Measurements from ENCODE around the gene BAAT. TPM values are rescaled to one million over a fixed set of nuclear protein-coding genes. Genes with fewer than 3 reads are reported as not detected.
"Not testable (repeated sequence)": the region's sequence is repeated elsewhere in the genome, so short reads cannot be mapped to it uniquely, and the experiment has no call there.

The BAAT gene
- total and polyA plus RNA-seq, 8 donors = 0.55 TPM; not detected in 7

DNA sequence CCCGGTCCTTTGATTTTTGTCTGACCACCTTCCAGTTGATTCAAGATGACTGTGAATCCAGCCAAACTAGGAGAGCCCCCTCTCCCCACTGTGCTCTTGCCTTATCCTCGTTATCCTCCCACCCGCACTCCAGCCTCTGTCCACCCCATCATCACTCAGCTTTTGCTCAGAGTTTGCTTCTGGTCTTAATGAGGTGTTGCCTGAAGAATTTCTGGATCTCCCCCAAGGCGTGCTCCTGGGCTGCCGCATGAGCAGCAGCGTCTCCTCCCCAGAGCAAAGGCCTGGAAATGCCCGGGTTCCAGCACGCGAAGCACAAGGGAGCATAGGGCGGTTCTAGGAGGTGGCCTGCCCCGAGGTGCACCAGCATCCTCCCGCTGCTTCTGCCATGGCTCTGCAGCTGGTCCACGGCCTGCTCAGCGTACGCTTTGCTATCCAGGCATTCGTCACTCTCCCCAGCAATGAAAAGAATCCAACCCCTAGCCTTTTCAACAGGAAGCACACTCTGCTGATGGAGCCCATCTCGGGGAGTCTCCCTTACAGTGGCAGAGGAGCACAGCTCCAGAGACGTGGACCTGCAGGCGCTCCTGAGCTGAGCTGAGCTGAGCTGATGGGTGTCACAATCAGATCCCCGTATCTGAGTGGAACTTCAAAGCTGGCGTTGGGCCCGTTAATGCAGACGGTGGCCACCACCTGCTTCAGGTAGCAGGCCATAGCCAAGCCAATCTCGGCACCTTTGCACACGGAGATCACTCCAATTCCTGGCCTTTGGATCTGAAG is 50.7 kb downstream of the BAAT start:
- no peaks in the 10 kb centered on the region for H3K36me3 ChIP-seq
- intact Hi-C loops (cut with DNase I; ENCODE audit: low total_unique reads) = no loop called here
- no peak overlapping the region for H3K4me3 ChIP-seq
- no peak for DNase-seq
- no peaks in the 10 kb centered on the region for H3K9me3 ChIP-seq
- TF ChIP-seq EP300 (IDR thresholded peaks at IDR 0.05) (no peak), POLR2A (IDR thresholded peaks at IDR 0.05) (no peak), POLR2AphosphoS5 (IDR thresholded peaks at IDR 0.05) (no peak)
- TF ChIP-seq, protein P1, sequence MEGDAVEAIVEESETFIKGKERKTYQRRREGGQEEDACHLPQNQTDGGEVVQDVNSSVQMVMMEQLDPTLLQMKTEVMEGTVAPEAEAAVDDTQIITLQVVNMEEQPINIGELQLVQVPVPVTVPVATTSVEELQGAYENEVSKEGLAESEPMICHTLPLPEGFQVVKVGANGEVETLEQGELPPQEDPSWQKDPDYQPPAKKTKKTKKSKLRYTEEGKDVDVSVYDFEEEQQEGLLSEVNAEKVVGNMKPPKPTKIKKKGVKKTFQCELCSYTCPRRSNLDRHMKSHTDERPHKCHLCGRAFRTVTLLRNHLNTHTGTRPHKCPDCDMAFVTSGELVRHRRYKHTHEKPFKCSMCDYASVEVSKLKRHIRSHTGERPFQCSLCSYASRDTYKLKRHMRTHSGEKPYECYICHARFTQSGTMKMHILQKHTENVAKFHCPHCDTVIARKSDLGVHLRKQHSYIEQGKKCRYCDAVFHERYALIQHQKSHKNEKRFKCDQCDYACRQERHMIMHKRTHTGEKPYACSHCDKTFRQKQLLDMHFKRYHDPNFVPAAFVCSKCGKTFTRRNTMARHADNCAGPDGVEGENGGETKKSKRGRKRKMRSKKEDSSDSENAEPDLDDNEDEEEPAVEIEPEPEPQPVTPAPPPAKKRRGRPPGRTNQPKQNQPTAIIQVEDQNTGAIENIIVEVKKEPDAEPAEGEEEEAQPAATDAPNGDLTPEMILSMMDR (IDR thresholded peaks at IDR 0.05) = no peak
- 89 to 93% (median 92%) methylated on average over 19 to 25 of the region's 25 CpGs for WGBS, 5 donors
- H3K27ac ChIP-seq = no peak overlapping the region
- no peaks in the 10 kb centered on the region for H3K4me1 ChIP-seq
- no peaks in the 10 kb centered on the region for H3K27me3 ChIP-seq

DNA sequence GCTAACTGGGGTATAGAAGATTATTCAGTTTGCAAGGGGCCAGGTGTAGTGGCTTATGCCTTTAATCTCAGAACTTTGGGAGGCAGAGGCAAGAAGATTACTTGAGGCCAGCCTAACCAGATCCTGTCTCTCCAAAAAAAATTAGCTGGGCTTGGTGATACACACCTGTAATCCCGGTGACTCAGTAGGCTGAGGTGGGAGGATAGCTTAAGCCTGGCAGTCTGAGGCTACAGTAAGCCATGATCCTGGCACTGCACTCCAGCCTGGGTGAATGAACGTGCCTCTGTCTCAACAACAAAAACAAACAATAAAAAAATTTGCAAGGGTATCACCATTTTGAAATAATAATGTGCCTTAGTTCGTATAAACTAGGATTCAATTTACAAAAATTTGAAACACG is 51.3 kb downstream of the BAAT start:
- H3K9me3 ChIP-seq = no peaks in the 10 kb centered on the region
- no peak for DNase-seq
- TF ChIP-seq EP300 (IDR thresholded peaks at IDR 0.05) = no peak
- TF ChIP-seq POLR2AphosphoS5 (IDR thresholded peaks at IDR 0.05) = no peak
- TF ChIP-seq, protein P1 (IDR thresholded peaks at IDR 0.05) = no peak
- TF ChIP-seq POLR2A (IDR thresholded peaks at IDR 0.05) = no peak
- H3K27ac ChIP-seq = no peak overlapping the region
- intact Hi-C loops (cut with DNase I; ENCODE audit: low total_unique reads) = no loop called here
- WGBS, 5 donors = 72 to 84% (median 79%) methylated on average over 4 of the region's 4 CpGs
- H3K36me3 ChIP-seq = no peaks in the 10 kb centered on the region
- H3K4me3 ChIP-seq = no peak overlapping the region
- no peaks in the 10 kb centered on the region for H3K4me1 ChIP-seq
- H3K27me3 ChIP-seq = no peaks in the 10 kb centered on the region

DNA sequence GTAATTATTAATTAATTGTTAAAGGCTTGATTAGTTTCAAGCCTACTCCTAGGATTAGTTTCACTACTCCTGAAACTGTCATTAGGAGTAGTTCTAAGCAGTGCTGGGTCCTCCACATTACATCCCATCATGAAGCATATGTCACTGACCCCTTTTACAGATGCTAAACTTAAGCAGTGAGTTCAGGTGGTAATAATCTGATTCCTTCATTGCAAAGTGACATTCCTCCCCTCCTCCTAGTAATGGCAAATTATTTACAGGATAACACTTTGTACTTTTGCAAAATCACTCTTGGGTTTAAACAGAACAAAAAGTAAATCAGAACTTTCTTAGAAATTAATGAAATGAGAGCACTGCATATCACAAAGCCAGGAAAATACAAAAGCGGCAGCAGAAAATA is 52.4 kb downstream of the BAAT start:
- H3K9me3 ChIP-seq = peaks cover 0 to 10% (median 3%) of the 10 kb centered on the region in 4 donors
- no peaks in the 10 kb centered on the region for H3K4me1 ChIP-seq
- no peak for DNase-seq
- H3K4me3 ChIP-seq = no peak overlapping the region
- intact Hi-C loops (cut with DNase I; ENCODE audit: low total_unique reads) = no loop called here
- H3K36me3 ChIP-seq = no peaks in the 10 kb centered on the region
- 92 to 98% (median 96%) methylated on average over 1 of the region's 1 CpG for WGBS, 5 donors
- no peak overlapping the region for H3K27ac ChIP-seq
- TF ChIP-seq EP300 (IDR thresholded peaks at IDR 0.05) (no peak), POLR2A (IDR thresholded peaks at IDR 0.05) (no peak), POLR2AphosphoS5 (IDR thresholded peaks at IDR 0.05) (no peak)
- TF ChIP-seq, protein P1 (IDR thresholded peaks at IDR 0.05) = no peak
- H3K27me3 ChIP-seq = no peaks in the 10 kb centered on the region

DNA sequence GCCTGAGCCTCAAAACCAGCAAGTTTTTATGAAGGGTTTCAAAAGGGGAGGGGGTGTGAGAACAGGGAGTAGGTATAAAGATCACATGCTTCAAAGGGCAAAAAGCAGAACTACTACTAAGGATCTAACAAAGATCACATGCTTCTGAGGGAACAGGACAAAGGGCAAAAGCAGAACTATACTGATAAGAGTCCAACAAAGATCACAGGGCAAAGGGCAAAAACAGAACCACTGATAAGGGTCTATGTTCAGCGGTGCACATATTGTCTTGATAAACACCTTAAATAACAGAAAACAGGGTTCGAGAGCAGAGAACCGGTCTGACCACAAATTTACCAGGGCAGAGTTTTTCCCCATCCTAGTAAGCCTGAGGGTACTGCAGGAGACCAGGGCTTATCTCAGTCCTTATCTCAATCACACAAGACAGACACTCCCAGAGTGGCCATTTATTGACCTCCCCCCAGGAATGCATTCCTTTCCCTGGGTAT is 57.3 kb downstream of the BAAT start:
- TF ChIP-seq POLR2AphosphoS5 (IDR thresholded peaks at IDR 0.05) = peak in 1 of 3 donors; percentile 11
- H3K9me3 ChIP-seq; H3K4me3 ChIP-seq; intact Hi-C loops (cut with DNase I; ENCODE audit: low total_unique reads); DNase-seq; H3K36me3 ChIP-seq; H3K4me1 ChIP-seq; H3K27ac ChIP-seq; H3K27me3 ChIP-seq: not testable (repeated sequence)
- WGBS, 5 donors = 27 to 52% (median 30%) methylated on average over 3 of the region's 3 CpGs

DNA sequence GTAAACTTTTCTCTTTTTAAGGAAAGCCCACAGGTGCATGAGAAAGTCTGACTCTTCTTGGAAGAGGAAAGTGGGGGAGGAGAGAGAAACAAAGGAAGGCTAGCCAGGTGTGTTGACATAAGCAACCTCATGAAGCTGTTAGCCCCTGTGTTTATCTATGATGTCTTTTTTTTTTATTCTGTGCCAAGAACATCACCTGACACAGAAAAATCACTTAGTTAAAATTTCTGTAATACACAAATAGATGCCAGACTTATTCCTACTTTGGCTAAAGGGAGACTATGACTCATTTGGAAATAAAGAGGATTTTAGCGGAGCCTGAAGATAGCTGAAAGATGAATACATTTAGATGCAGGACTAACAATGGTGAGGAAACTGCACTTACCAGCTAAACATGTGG is 58.3 kb downstream of the BAAT start:
- Histone ChIP-seq H3K4me1 (peaks cover 0 to 8% (median 0%) of the 10 kb centered on the region in 4 donors), H3K27me3 (no peaks in the 10 kb centered on the region), H3K4me3 (no peak overlapping the region), H3K9me3 (peaks cover 0 to 10% (median 4%) of the 10 kb centered on the region in 4 donors), H3K36me3 (no peaks in the 10 kb centered on the region), H3K27ac (peak overlapping the region in 1 of 5 donors; percentile 13)
- TF ChIP-seq POLR2A (IDR thresholded peaks at IDR 0.05) (no peak), POLR2AphosphoS5 (IDR thresholded peaks at IDR 0.05) (no peak), EP300 (IDR thresholded peaks at IDR 0.05) (no peak)
- TF ChIP-seq, protein P1 (IDR thresholded peaks at IDR 0.05) = no peak
- DNase-seq = no peak
- WGBS, 5 donors = 63 to 80% (median 63%) methylated on average over 1 of the region's 1 CpG
- intact Hi-C loops (cut with DNase I; ENCODE audit: low total_unique reads) = no loop called here
